NCI-H1694 treated with DMSO at 0.1 percent for 48 hours (cell line): ENCODE data around the gene SPATS2.
A peak's percentile ranks its signal among the peaks of the same experiment; 100 is the strongest.

Experiments used
- DNase-seq: peaks from one replicate; lab custom pipeline; 2025; lab: John Stamatoyannopoulos, UW

Gene SPATS2

DNA sequence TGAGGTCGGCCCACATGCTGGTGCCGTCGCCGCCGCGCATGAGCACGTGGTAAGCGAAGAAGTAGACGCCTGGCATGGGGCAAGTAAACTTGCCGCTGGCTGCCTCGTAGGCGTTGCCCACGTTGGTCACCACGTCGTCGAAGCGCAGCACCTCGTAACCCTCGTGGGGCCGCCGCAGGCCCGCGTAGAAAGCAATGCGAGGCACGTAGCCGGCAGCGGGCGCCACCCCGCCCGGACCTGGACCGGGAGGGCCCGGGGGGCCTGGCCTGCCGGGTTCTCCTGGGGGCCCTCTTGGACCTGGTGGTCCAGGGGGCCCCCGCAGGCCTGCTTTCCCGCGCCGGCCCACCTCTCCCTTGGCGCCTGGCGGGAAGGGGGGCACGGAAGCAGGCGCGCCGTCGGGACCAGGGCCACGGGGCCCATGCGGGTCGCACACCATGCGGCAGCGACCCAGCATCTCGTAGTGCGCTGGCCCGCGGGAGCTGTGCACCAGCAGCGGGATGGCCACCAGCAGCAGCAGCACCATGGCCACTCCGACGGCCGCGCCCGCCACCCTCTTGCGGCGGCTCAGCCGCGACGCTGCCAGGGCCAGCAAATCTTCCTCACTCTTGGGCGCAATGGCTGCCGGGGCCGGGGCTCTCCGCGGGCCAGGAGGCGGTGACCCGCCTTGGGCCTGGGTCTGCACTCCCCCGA lies 31.2 kb upstream of the SPATS2 start:
- no peak for DNase-seq

DNA sequence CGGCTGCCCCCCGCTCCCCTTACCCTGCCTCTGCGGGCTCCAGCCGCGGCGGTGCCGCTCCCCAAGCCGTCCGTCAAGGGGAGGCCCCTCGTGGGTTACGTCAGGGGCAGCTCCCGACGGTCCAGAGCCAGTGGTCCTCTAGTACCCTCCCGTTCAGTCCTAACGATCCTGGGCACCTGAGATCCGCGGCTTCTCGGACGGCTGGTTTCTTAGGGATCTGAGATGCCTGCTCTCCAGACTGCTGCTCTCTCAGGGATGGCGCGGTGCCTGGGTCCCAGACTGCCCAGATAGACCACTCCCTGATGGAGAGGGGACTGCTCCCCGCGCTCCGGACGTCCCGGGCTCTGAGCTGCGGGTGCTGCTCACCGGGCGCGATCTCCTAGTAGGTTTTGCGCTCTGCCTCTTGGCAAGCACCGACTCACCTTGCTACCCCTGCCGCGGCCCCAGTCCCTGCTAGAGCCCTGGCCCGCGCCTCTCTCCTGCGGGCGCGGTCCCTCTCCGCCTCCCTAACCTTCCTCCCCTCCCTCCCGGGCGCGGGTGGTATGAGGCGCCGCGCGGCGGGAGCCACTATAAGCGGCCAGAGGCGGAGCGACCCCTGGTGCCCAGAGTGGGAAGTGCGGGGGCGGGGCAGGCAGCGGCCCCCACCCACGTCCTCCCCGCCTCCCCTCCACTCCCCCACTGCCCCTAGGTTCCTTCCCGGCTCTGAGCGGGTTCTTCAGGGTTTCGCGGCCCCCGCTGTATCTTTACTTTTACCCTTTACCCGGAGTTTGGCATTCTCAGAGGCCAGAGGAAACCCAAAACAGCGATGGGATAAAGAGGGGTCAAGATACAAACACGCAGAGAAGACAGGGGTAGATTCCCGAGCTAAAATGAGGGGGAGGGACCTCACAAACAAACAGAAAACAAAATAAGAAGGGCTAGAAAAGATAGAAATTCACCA lies 30.3 kb upstream of the SPATS2 start, which contains the start of gene C1QL4:
TSS of gene C1QL4 (minus strand) at position 544 of the 940 bp plus-strand sequence. CDS start 711 bp downstream, outside the sequence.
- peak; percentile 46 for DNase-seq

DNA sequence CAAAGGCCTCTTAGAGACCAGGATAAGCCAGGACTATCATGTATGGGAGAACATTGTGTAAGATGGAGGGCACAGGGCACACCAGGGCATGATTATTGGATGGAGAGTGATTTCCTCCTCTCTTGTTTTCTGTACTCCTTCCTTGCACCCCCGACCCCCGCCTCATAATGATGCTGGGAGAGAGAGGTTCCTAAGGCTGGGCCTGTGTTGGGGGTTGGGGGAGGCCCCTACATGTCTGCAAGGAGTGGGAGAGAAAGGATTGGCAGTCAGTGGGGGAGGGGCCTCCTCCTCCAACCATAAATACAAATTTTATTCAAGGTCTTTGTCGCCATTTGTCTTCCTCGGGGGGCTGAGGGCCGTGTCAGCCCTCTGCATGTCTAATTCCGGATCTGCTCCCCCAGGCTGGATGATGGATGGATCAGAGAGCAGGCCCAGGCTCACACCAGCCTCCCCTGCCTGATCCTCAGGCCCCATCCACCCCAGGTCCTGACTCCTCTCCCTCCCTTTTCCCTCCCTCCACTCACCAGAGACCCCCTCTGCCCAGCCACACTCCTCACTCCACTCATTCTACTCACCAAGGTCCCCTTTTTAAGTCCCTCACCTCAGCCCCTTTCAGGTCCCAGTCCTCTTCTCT lies 28.3 kb upstream of the SPATS2 start:
- DNase-seq: no peak

DNA sequence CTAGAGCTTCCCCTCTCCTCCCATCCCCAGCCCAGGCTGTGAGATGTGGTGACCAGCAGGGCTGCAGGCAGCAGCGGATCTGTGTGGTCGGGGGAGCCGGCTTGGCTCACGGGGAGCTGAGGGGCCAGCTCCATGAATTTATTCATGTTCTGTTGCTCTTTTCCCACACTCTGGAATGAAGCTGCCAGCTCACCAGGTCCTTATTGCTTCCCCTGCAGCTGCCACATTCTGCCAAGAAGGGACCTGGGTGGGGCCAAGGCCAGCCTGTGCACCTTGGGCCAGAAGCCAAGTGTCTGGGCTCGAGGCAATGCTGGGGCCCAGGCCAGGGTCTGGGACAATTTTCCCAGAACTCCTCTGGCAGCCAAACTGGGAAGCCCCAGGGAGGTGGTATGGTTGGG lies 27.8 kb upstream of the SPATS2 start:
- no peak for DNase-seq

DNA sequence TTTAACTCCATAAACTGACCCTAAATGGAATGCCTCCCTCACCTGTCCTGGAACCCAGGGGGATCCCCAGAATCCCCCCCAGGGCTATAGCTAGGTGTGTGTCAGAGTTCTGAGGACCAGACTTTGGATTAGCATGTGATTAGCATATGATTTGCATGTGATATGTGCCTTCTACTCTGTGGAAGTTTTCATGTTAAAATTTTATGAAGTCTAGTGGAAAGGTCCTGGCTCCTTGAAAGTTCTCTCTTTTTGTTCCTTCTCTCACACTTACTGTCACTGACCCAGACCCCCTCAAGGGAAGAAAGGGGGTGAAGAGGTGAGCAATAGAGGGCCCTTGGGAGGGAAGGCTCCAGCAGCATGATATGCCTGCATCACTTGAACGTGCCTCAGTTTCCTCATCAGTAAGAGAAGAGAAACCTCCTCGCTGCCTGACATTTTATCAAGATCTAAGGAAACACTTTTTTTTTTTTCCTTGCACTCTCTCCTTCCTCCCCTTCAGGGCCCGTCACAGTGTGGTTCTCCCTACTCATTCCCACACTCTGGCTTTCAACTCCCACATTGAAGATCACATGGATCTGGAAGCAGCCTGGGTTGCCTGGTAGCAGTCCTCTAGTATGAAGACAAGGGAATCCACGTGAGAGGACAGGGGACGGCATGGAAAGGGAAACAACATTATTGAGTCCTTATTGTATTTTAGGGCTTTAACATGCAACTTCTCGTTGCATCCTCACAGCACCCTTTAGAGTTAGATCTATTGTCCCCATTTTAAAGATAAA lies 27.0 kb upstream of the SPATS2 start:
- no peak for DNase-seq

DNA sequence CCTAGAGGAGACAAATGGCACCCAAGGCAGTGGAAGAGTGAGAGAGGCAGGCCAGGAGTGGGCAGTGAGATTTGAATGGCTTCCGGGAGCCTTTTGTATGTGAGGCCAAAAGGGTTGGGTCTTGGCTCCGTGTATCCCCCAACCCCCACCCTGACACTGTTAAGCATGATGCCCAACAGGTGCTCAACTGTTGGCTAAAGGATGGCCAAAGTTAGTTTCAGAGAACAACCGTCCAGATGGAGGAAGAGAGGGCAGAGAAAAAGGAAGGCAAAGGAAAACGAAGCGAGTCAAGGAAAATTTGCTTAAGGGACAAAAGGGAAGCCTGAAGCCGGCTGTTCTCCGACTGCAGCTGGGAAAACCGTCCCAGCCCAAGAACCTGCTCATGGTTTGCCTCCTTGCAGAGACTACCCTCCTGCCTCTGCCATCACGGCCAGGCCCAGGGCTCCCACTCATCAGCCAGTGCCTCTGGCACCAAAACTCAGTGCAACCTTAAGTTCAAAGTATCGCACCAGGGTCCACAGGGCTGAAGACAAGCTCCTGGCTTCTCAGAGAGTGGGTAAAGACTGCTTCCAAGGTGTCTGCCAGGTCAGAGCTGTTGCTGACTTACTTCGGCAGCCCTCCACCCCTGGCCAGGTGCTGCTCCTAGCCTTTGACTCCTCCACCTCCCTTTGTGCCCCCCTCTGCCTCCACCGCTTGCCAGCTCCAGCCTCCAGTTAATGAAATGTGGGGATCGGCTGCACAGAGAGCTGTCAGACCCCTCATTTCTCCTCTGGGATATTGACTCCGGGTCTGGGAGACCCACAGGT lies 26.1 kb upstream of the SPATS2 start:
- no peak for DNase-seq

DNA sequence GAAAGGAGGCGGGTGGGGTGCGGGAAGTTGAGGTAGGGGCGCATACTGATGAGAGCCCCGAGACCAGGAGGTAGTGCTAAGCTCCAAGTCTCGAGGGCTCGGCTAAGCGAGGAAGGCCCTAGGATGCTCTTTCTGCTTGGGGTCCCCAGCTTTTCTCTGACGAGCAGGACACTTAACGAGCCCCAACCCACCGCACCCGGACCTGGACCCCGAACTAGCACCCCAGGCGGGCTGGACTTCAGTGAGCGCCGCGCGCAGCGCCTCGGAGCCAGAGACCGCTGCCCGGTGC lies 25.5 kb upstream of the SPATS2 start:
- DNase-seq: no peak

DNA sequence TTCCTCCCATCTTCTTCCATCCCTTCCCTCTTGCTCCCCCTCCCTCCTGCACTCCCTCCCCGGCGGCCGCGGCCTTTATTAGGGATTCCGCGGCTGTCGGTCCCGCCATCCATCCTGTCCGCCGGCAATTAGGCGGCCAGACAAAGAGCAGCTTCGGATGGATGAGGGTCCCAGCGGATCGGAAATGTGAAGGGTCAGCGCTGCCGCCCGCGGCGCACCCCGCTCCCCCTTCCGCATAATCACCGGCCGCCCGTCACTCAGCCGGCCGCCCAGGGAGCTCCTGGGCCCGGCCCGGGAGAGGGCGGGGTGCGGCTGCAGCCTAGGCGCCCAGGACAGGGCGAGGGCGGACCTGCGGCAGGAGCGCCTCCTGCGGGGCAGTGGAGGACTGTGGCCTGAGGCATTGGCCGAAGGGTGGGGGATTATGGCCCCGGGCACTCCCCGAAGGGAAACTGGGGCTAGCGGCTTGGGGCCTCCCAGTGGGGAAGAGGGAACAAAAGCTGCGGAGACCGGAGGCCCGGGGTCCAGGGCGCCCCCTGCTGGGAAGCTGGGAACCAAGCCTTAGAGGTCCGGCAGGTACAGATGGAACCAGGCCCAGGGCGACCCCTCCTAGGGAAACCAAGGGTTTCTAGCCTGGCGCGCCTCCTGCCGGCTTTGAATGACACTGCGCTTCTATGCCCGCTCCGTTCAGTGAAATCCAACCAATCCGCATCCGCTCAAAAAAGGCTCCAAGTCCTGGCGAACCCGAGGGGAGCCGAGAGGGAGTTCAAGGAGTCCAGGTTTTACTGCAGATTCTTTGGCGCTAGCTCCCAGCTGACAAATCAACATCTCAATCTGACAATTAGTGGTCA lies 25.0 kb upstream of the SPATS2 start:
- DNase-seq: peak; percentile 90

DNA sequence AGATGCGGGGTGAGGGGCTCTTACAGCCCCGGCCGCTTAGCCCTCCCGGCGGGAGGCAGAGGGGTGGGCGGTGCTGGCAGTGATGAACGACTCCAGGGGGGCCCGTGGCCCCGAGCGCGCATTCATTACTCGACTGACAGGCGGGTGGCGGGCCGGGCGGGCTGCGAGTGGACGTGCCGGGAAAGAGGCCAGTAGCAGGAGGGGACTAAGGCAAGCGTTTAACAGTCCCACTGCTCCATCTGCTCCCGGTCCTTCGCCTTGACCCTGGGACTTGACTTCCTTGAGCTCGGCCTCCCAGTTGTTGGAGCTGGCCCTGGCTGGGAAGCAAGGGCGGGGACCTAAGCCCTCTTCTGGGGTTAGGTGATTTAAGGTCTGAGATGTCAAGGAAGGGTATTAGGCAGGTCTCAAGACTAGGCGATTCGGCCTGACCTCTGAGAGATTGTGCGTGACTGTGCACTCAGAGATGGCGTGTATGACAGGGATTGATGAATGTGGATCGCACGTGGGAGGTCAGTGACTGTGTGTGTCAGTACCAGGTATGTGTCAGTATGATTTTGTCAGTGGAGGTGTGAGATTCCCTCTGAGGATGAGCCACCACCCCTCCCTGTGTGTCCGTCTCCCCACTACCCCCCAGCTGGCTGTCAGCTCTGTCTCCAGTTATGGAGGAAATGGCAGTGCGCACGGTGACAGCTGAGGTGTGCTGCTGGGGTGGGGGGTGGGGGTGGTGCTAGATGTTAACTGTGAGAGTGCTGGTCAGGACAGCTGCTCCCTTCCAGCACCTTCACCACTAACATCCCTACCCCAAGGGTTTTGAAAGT lies 24.1 kb upstream of the SPATS2 start:
- DNase-seq: no peak

DNA sequence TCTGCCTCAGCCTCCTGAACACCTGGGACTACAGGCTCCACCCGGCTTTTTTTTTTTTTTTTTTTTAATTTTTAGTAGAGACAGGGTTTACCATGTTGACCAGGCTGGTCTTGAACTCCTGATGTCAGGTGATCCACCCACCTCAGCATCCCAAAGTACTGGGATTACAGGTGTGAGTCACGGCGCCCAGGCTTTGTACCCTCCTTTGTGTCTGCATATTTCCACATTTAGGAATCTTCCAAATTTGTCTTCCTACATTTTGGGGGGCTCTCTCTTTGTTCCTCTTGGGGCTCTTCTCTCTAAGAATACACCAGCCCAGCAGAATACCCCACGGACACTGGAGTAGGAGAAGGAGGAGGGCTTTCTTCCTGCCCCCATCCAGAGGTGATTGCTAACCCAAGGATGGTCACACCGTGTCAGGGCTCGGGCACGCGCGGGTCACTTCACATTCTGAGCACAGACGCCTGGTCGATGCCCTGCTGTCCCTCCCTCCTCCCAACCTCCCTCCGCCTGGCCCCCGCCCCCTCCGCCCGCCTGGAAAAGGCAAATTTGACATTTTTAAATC lies 22.7 kb upstream of the SPATS2 start:
- no peak for DNase-seq

DNA sequence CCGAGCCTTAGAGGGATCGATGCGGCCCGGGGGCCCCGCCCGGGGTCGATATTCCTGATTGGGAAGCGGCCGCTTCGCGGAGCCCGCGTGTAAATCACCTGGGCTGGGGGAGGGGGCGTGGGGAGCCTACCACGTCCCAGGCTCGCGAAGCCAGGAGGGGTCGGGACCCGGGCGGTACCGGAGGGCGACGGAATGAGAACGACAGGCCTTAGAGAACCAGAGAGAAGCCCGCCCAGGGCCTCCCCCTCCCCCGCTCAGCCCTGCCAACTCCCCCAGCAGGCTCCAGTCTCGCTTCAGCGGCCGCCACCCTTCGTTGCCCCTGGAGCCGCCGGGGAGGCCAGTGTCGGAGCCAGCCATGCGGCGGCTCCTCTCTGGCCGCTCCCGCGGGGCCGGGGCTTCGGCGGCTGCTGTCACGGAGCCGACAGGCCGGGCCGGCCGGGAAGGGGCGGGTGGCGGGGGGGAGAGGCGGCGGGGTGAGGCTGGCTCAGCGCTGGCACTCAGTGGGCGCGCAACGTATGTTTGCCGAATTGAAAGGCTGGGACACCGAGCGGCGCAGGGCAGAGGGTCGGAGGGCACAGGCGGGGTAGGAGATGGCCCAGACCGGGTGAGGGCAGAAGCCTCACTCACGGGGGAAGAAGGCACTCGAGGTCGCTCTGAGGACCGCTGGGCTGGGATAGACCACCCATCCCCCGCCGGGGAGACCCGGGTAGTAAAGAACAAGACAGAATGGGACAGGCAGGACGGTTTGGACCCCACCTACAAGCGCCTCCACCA lies 22.0 kb upstream of the SPATS2 start:
- no peak for DNase-seq

DNA sequence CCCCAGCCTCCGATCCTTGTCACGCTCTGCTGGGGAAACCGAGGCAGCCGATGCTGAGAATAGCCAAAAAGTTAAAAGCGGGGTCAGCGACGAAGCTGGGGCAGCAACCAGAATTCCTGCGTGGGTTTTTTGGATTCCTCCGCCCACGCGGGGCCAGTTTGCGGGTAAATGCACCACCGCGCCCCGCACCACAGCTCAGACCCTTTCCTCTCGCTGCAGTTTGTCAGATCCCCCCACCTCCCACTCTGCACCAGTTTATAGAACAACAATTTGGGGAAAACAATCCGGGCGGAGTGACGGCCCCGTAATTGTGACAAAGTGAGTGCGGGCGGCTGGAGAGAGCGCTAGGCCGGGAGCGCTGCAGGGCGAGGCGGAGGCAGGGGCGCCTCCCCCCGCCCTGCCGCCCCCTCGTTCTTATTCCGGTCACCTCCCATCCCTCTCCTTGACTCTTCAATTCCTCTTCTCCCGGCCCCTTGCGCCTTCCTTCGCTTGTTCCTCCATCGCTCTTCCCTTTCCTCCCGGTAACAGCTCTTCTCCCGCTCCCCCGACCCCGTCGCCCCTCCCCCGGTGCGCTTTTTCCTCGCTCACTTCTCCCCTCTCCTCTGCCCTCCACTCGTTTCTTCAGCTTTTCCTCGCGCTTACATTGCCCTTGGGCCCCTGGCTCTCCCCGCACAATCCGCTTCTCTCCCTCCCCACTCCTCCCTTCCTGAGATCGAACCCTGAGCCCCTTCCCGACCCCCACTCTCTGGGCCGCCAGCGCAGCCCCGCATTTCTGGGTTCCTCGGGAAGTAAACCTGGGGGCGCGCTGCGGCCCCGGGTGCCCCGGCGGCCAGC lies 21.2 kb upstream of the SPATS2 start:
- DNase-seq: no peak

DNA sequence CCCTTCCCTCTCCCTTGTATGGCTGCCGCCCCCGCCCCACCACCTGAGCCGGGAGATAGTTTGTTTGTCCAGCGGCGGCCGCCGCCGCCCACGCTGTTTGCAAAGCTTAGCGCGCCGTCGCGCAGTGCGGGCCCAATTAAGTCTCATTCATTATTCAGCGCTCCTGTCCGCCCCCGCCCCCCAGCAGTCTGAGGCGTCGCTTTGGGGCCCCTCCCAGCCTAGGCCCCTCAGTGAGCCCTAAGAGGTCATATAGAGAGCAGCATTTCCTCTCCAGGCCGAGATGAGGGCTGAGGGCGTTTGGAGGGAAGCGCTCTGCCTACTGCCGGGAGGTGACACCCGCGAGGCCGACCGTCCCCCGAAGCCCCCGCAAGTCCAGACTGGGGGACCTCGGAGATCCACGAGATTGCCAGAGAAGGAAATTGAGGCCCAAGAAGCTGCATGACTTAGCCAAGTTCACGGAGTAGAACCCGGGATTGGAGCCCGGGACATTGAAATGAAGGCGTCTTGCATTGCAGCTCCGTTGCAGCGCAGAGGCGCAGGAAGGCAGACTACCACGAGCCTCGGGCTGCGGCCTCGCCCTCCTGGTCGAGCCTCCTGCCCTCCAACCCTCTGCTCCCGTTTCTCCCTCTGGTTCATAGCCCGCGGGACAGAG lies 20.5 kb upstream of the SPATS2 start, which contains the start of gene DNAJC22:
TSS of gene DNAJC22 (plus strand) at position 230 of the 652 bp plus-strand sequence. CDS start 1,985 bp downstream, outside the sequence.
- DNase-seq: no peak

DNA sequence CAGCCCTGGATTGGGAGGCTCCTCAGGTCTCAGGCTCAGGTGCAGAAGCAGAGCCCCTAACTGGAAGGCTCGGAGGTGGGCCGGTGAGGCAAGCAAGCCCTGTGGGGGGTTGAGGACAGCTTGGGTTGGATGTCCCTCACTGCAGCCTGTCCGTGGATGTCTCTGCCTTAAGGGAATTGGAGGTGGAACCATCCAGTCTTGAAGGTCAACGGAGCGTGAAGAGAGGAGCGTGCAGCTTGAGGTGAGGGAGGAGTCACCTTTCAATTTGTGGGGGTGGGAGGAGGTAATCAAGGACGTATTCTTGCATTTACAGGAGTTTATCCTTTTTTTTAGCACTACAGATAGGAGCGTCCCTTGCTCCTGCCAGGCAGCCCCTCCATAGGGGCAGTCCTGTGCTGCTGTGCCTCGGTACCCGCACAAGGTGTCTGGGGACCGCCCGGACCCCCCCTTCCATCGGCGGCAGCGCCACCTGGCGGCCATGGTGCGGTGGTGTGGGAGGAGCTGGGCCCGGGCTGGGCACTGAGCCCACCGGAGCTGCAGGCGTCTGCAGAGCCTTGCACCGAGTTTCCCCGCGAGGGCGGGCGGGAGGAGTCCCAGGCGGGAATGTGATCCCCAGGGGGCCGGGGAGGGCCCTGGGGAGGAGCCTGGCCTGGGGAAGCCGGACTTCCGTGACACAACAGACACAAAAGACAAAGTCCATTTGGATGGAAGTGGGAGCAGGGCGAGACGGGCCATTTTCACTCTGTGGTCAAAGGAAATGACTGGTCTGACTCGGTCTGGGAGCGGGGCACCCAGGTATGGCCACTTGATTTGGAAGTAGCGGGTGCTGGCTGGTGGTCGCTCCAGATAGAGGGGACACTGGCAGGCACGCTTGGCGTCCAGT lies 19.7 kb upstream of the SPATS2 start:
- DNase-seq: peak; percentile 31

DNA sequence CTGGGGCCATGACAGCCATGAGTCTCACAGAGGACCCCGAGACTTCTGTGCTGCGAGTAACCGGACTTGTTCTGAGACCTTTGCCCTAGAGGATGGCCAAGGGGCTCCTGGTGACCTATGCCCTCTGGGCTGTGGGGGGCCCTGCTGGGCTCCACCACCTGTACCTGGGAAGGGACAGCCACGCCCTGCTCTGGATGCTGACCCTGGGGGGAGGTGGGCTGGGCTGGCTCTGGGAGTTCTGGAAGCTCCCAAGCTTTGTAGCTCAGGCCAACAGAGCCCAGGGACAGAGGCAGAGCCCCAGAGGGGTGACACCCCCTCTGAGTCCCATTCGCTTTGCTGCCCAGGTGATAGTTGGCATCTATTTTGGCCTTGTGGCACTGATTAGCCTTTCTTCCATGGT lies 18.5 kb upstream of the SPATS2 start:
- DNase-seq: no peak

DNA sequence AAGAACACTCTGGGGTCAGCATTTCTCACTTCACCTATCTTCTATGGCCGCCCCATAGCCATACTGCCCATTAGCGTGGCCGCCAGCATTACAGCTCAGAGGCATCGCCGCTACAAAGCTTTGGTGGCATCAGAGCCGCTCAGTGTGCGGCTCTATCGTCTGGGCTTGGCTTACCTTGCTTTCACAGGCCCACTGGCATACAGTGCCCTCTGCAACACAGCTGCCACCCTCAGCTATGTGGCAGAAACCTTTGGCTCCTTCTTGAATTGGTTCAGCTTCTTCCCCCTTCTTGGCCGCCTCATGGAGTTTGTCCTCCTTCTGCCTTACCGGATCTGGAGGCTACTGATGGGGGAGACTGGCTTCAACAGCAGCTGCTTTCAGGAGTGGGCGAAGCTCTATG lies 18.0 kb upstream of the SPATS2 start:
- no peak for DNase-seq
